ENCODE results near the gene PDXK. TPM values are rescaled to one million over a fixed set of nuclear protein-coding genes. Genes with fewer than 3 reads are reported as not detected.

Gene PDXK
- polyA plus RNA-seq, 1 donor (not counting 4 experiments of a cell fraction or from before 2014, with no cell fraction given), result 144 TPM

DNA sequence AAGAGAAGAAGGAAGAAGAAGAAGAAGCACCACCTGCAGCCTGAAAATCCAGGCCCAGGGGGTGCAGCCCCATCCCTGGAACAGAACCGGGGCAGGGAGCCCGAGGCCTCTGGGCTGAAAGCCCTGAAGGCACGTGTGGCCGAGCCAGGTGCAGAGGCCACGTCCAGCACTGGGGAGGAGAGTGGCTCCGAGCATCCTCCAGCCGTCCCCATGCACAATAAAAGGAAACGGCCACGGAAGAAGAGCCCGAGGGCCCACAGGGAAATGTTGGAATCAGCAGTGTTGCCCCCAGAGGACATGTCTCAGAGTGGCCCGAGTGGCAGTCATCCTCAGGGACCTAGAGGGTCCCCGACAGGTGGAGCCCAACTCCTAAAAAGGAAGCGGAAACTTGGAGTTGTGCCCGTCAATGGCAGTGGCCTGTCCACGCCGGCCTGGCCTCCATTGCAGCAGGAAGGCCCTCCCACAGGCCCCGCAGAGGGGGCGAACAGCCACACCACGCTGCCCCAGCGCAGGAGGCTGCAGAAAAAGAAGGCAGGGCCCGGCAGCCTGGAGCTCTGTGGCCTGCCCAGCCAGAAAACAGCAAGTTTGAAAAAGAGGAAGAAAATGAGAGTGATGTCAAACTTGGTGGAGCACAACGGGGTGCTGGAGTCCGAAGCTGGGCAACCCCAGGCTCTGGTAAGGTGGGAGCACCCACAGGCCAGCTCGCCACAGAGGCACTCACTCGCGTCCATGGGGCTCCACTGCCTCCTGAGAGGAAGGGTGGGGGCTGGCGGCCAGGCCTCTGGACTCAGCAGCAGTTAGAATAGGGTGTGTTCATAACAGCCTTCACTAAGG lies 31.1 kb upstream of the PDXK start:
- no peak overlapping the region for H3K27ac ChIP-seq (ENCODE audit: control insufficient read depth, insufficient read depth, low read length)
- H2AFZ ChIP-seq (ENCODE audit: control insufficient read depth, low read length), result no peak overlapping the region
- no peak for FAIRE-seq
- no peaks in the 10 kb centered on the region for H3K27me3 ChIP-seq (ENCODE audit: control insufficient read depth, extremely low read depth, insufficient read depth, low read length)
- no peak for DNase-seq (ENCODE audit: low read depth, low spot score)
- TF ChIP-seq, protein P1, sequence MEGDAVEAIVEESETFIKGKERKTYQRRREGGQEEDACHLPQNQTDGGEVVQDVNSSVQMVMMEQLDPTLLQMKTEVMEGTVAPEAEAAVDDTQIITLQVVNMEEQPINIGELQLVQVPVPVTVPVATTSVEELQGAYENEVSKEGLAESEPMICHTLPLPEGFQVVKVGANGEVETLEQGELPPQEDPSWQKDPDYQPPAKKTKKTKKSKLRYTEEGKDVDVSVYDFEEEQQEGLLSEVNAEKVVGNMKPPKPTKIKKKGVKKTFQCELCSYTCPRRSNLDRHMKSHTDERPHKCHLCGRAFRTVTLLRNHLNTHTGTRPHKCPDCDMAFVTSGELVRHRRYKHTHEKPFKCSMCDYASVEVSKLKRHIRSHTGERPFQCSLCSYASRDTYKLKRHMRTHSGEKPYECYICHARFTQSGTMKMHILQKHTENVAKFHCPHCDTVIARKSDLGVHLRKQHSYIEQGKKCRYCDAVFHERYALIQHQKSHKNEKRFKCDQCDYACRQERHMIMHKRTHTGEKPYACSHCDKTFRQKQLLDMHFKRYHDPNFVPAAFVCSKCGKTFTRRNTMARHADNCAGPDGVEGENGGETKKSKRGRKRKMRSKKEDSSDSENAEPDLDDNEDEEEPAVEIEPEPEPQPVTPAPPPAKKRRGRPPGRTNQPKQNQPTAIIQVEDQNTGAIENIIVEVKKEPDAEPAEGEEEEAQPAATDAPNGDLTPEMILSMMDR (optimal IDR thresholded peaks at IDR 0.05 in 1 of 3, IDR thresholded peaks at IDR 0.05 in 1 of 3, conservative IDR thresholded peaks at IDR 0.05 in 1 of 3; ENCODE audit: extremely low read depth in 1 of 3, insufficient read depth in 2 of 3, low read length in 3 of 3), result no peak
- TF ChIP-seq EZH2 (IDR thresholded peaks at IDR 0.05; ENCODE audit: low read length), result no peak
- H3K4me1 ChIP-seq (ENCODE audit: control insufficient read depth, extremely low read depth, insufficient read depth, low read length), result no peaks in the 10 kb centered on the region
- H3K4me3 ChIP-seq (ENCODE audit: control insufficient read depth in 2 of 3, extremely low read depth in 1 of 3, insufficient read depth in 2 of 3, low read depth in 1 of 3, low read length in 3 of 3), result no peak overlapping the region
- H4K20me1 ChIP-seq (ENCODE audit: control insufficient read depth, extremely low read depth, insufficient read depth, low read length), result no peaks in the 10 kb centered on the region
- H3K36me3 ChIP-seq (ENCODE audit: control insufficient read depth in 2 of 2, extremely low read depth in 1 of 2, insufficient read depth in 2 of 2, low read length in 2 of 2), result peaks cover 39 to 55% of the 10 kb centered on the region in 2 experiments
- H3K4me2 ChIP-seq (ENCODE audit: control insufficient read depth, extremely low read depth, insufficient read depth, low read depth, low read length), result no peak overlapping the region
- H3K79me2 ChIP-seq (ENCODE audit: control insufficient read depth, insufficient read depth, low read length), result no peaks in the 10 kb centered on the region
- no peak overlapping the region for H3K9ac ChIP-seq (ENCODE audit: control insufficient read depth, extremely low read depth, insufficient read depth, low read length)
- H3K9me1 ChIP-seq (ENCODE audit: control insufficient read depth, extremely low read depth, insufficient read depth, low read length), result no peaks in the 10 kb centered on the region
- dilution Hi-C loops (cut with MboI; ENCODE audit: extremely low pct_ligation_motif_present, low sequenced_read_pairs), result no loop called here
- H3K9me3 ChIP-seq (ENCODE audit: control insufficient read depth, low read depth, low read length), result no peaks in the 10 kb centered on the region

DNA sequence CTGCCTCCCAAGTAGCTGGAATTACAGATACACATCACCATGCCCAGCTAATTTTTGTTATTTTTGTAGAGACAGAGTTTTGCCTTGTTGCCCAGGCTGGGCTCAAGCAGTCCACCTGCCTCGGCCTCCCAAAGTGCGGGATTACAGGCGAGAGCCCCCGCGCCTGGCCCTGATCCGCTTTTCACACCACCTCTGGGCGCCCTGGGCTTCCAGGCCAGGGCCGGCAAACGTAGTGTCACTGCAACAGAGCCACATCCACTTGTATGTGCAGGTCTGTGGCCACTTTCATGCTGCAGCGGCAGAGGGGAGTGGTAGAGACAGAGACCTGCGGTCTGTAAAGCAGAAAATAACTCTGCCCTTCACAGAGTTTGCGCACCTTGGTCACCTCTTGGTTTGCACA lies 30.0 kb upstream of the PDXK start:
- FAIRE-seq, result no peak
- no peak overlapping the region for H3K4me3 ChIP-seq (ENCODE audit: control insufficient read depth in 2 of 3, extremely low read depth in 1 of 3, insufficient read depth in 2 of 3, low read depth in 1 of 3, low read length in 3 of 3)

More for the DNA sequence above, 30.0 kb upstream of the PDXK start:
- Histone ChIP-seq H3K9ac (ENCODE audit: control insufficient read depth, extremely low read depth, insufficient read depth, low read length) (no peak overlapping the region), H3K9me1 (ENCODE audit: control insufficient read depth, extremely low read depth, insufficient read depth, low read length) (no peaks in the 10 kb centered on the region), H4K20me1 (ENCODE audit: control insufficient read depth, extremely low read depth, insufficient read depth, low read length) (no peaks in the 10 kb centered on the region), H3K27me3 (ENCODE audit: control insufficient read depth, extremely low read depth, insufficient read depth, low read length) (no peaks in the 10 kb centered on the region), H3K4me1 (ENCODE audit: control insufficient read depth, extremely low read depth, insufficient read depth, low read length) (no peaks in the 10 kb centered on the region), H3K9me3 (ENCODE audit: control insufficient read depth, low read depth, low read length) (no peaks in the 10 kb centered on the region), H3K79me2 (ENCODE audit: control insufficient read depth, insufficient read depth, low read length) (no peaks in the 10 kb centered on the region), H2AFZ (ENCODE audit: control insufficient read depth, low read length) (no peak overlapping the region), H3K27ac (ENCODE audit: control insufficient read depth, insufficient read depth, low read length) (no peak overlapping the region), H3K4me2 (ENCODE audit: control insufficient read depth, extremely low read depth, insufficient read depth, low read depth, low read length) (no peak overlapping the region), H3K36me3 (ENCODE audit: control insufficient read depth in 2 of 2, extremely low read depth in 1 of 2, insufficient read depth in 2 of 2, low read length in 2 of 2) (peaks cover 43 to 55% of the 10 kb centered on the region in 2 experiments)
- no peak for DNase-seq (ENCODE audit: low read depth, low spot score)
- dilution Hi-C loops (cut with MboI; ENCODE audit: extremely low pct_ligation_motif_present, low sequenced_read_pairs), result no loop called here
- TF ChIP-seq, protein P1 (optimal IDR thresholded peaks at IDR 0.05 in 1 of 3, IDR thresholded peaks at IDR 0.05 in 1 of 3, conservative IDR thresholded peaks at IDR 0.05 in 1 of 3; ENCODE audit: extremely low read depth in 1 of 3, insufficient read depth in 2 of 3, low read length in 3 of 3), result no peak
- no peak for TF ChIP-seq EZH2 (IDR thresholded peaks at IDR 0.05; ENCODE audit: low read length)
